ENCODE results near the gene TMUB2. TPM values are rescaled to one million over a fixed set of nuclear protein-coding genes. Genes with fewer than 3 reads are reported as not detected.

The TMUB2 gene
- total and polyA plus RNA-seq, 9 of the 15 experiments (the other 6 are each of a cell fraction or from before 2014, with no cell fraction given) = 4.1 to 29.8 (median 16.3) TPM

DNA sequence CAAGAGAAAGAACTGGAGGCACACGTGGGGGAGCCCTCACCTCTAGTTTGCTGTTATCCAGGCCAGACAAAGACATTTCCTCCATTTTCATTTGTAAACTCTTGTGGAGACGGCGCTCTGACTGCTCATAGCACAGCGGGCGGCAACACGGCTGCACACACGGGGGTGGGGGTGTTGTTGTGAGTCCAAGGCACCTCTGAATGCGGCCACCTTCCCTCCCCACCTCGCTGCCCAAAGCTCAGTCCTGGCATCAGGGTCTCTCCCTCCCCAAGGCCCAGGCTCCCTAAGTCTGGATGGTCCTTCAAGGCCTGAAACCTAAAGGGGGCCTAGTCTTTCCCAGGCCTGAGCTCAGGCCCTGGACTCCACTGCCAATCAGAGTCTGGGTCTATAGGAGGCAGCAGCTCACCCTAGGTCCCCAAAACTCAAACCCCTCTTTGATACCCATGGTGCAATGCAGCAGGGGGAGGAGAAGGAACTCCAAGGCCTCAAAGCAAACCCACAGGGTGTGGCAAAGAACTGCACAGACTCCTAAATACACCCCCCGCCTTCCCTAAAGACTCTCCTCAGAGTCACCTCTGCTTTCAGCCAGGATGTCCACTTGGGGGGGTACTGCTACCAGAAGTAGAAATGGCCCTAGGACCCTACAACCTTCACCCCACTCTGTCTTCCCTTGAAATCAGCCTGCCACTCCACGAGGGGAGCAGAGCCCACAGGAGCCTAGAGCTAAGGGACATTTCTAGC, 11.4 kb downstream of the TMUB2 start (continued):
- TF ChIP-seq CBX1 (IDR thresholded peaks at IDR 0.05; ENCODE audit: low read depth) (no peak), TAF1 (IDR thresholded peaks at IDR 0.05; ENCODE audit: control insufficient read depth, extremely low read depth, insufficient read depth, low read length, severe bottlenecking) (peak; percentile 55), ELF2 (CRISPR knock-in tag; IDR thresholded peaks at IDR 0.05) (peak; percentile 61; the same call in 1 of the 2 replicates), ZC3H4 (CRISPR knock-in tag; IDR thresholded peaks at IDR 0.05; ENCODE audit: borderline replicate concordance) (no peak), KLF16 (IDR thresholded peaks at IDR 0.05) (0 out of 2 replicates have a peak, but pooled peaks have one; percentile 11), NCOA2 (IDR thresholded peaks at IDR 0.05; ENCODE audit: partially characterized antibody in 2 of 2) (no peak), PRMT5 (CRISPR knock-in tag; IDR thresholded peaks at IDR 0.05) (no peak), PHB2 (IDR thresholded peaks at IDR 0.05; ENCODE audit: low read depth) (no peak), MED1 (CRISPR knock-in tag; IDR thresholded peaks at IDR 0.05; ENCODE audit: borderline replicate concordance) (no peak), ZNF408 (CRISPR knock-in tag; IDR thresholded peaks at IDR 0.05; ENCODE audit: low read depth) (no peak), POLR2A (conservative IDR thresholded peaks at IDR 0.05) (0 out of 2 replicates have a peak, but pooled peaks have one; percentile 49), ZZZ3 (IDR thresholded peaks at IDR 0.05) (no peak), KLF13 (tag; IDR thresholded peaks at IDR 0.05; ENCODE audit: borderline replicate concordance, low read depth) (no peak), PHTF2 (CRISPR knock-in tag; IDR thresholded peaks at IDR 0.05) (no peak)
- TF ChIP-seq, protein P1, sequence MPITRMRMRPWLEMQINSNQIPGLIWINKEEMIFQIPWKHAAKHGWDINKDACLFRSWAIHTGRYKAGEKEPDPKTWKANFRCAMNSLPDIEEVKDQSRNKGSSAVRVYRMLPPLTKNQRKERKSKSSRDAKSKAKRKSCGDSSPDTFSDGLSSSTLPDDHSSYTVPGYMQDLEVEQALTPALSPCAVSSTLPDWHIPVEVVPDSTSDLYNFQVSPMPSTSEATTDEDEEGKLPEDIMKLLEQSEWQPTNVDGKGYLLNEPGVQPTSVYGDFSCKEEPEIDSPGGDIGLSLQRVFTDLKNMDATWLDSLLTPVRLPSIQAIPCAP (CRISPR knock-in tag; IDR thresholded peaks at IDR 0.05; ENCODE audit: borderline replicate concordance) = no peak
- TF ChIP-seq, protein P2, sequence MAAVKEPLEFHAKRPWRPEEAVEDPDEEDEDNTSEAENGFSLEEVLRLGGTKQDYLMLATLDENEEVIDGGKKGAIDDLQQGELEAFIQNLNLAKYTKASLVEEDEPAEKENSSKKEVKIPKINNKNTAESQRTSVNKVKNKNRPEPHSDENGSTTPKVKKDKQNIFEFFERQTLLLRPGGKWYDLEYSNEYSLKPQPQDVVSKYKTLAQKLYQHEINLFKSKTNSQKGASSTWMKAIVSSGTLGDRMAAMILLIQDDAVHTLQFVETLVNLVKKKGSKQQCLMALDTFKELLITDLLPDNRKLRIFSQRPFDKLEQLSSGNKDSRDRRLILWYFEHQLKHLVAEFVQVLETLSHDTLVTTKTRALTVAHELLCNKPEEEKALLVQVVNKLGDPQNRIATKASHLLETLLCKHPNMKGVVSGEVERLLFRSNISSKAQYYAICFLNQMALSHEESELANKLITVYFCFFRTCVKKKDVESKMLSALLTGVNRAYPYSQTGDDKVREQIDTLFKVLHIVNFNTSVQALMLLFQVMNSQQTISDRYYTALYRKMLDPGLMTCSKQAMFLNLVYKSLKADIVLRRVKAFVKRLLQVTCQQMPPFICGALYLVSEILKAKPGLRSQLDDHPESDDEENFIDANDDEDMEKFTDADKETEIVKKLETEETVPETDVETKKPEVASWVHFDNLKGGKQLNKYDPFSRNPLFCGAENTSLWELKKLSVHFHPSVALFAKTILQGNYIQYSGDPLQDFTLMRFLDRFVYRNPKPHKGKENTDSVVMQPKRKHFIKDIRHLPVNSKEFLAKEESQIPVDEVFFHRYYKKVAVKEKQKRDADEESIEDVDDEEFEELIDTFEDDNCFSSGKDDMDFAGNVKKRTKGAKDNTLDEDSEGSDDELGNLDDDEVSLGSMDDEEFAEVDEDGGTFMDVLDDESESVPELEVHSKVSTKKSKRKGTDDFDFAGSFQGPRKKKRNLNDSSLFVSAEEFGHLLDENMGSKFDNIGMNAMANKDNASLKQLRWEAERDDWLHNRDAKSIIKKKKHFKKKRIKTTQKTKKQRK (IDR thresholded peaks at IDR 0.05; ENCODE audit: borderline replicate concordance, low read depth, low read length) = no peak
- TF ChIP-seq, protein P3, sequence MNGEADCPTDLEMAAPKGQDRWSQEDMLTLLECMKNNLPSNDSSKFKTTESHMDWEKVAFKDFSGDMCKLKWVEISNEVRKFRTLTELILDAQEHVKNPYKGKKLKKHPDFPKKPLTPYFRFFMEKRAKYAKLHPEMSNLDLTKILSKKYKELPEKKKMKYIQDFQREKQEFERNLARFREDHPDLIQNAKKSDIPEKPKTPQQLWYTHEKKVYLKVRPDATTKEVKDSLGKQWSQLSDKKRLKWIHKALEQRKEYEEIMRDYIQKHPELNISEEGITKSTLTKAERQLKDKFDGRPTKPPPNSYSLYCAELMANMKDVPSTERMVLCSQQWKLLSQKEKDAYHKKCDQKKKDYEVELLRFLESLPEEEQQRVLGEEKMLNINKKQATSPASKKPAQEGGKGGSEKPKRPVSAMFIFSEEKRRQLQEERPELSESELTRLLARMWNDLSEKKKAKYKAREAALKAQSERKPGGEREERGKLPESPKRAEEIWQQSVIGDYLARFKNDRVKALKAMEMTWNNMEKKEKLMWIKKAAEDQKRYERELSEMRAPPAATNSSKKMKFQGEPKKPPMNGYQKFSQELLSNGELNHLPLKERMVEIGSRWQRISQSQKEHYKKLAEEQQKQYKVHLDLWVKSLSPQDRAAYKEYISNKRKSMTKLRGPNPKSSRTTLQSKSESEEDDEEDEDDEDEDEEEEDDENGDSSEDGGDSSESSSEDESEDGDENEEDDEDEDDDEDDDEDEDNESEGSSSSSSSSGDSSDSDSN (IDR thresholded peaks at IDR 0.05; ENCODE audit: borderline replicate concordance in 1 of 2, low read depth in 2 of 2, low read length in 2 of 2) = no peak
- TF ChIP-seq, protein P4, sequence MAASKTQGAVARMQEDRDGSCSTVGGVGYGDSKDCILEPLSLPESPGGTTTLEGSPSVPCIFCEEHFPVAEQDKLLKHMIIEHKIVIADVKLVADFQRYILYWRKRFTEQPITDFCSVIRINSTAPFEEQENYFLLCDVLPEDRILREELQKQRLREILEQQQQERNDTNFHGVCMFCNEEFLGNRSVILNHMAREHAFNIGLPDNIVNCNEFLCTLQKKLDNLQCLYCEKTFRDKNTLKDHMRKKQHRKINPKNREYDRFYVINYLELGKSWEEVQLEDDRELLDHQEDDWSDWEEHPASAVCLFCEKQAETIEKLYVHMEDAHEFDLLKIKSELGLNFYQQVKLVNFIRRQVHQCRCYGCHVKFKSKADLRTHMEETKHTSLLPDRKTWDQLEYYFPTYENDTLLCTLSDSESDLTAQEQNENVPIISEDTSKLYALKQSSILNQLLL (CRISPR knock-in tag; IDR thresholded peaks at IDR 0.05; ENCODE audit: borderline replicate concordance) = no peak

Measured in K562 (cell line).